Peyer's patch (tissue), 4 donors: ENCODE measurements around the gene RAB11FIP4. TPM values are rescaled to one million over a fixed set of nuclear protein-coding genes. Genes with fewer than 3 reads are reported as not detected.

Source experiments
- DNase-seq, 3 donors: peaks; one replicate each; pipeline ENCODE4 v3.0.0-alpha.2; 2017 to 2019
- H3K27ac ChIP-seq, 4 donors: fragments of 200-600 bp; sonication (generic); one replicate each; pipeline ENCODE4 v1.5.1; 2016 to 2019
- H3K27me3 ChIP-seq, 2 donors: fragments of 200-600 bp; sonication (generic); one replicate each; pipeline ENCODE4 v1.5.1; 2019
- H3K36me3 ChIP-seq, 3 donors: fragments of 200-600 bp; sonication (generic); one replicate each; pipeline ENCODE4 v1.5.1; 2016 to 2019
- H3K4me1 ChIP-seq, 4 donors: fragments of 200-600 bp; sonication (generic); one replicate each; pipeline ENCODE4 v1.5.1; 2016 to 2019
- H3K4me3 ChIP-seq, 4 donors: fragments of 200-600 bp; sonication (generic); 1 replicate in 3 of 4; 2 replicates in 1 of 4; pipeline ENCODE4 v1.5.1; 2016 to 2019; ENCODE audit warnings: mild to moderate bottlenecking in 1 of 4
- H3K9me3 ChIP-seq, 4 donors: fragments of 200-600 bp; sonication (generic); one replicate each; pipeline ENCODE4 v1.5.1; 2016 to 2019; ENCODE audit warnings: mild to moderate bottlenecking in 1 of 4
- CTCF ChIP-seq, 6 experiments: fragments of 450-650 bp in 4 of 6; fragments of 200-600 bp in 2 of 6; sonication (generic) in 1 of 6; IDR thresholded peaks; one replicate each; pipeline ENCODE4 v1.5.1; 2017 to 2019; ENCODE audit warnings: antibody characterized with exemption in 6 of 6, mild to moderate bottlenecking in 3 of 6, moderate library complexity in 1 of 6
- POLR2A ChIP-seq, 2 donors: fragments of 450-650 bp; IDR thresholded peaks; one replicate each; pipeline ENCODE4 v1.5.1; 2017; ENCODE audit warnings: antibody characterized with exemption in 2 of 2, mild to moderate bottlenecking in 2 of 2, moderate library complexity in 2 of 2
- total RNA-seq, 4 donors: library from RNA; depleted of rRNA; stranded (reverse); fragments of >200 nt; gene quantifications; one replicate each; pipeline ENCODE4 v1.1.0, GENCODE V29; 2016

RAB11FIP4 gene
- total RNA-seq, 4 donors from 2014 or later, result 52.8 to 69.3 (median 64.9) TPM

GRCh38 chr17:31479524-31479923 is 88.0 kb downstream of the RAB11FIP4 start:
- H3K4me3 ChIP-seq, result no peak overlapping the region

GRCh38 chr17:31480067-31480466 is 88.6 kb downstream of the RAB11FIP4 start:
- TF ChIP-seq CTCF (IDR thresholded peaks at IDR 0.05), result no peak
- no peak for TF ChIP-seq POLR2A (IDR thresholded peaks at IDR 0.05)
- Histone ChIP-seq H3K4me1 (no peaks in the 10 kb centered on the region), H3K36me3 (no peaks in the 10 kb centered on the region), H3K27ac (no peak overlapping the region), H3K27me3 (no peaks in the 10 kb centered on the region), H3K4me3 (no peak overlapping the region), H3K9me3 (no peaks in the 10 kb centered on the region)
- no peak for DNase-seq

More at GRCh38 chr17:31479524-31479923, 88.0 kb downstream of the RAB11FIP4 start:
- no peaks in the 10 kb centered on the region for H3K36me3 ChIP-seq
- DNase-seq, result no peak
- no peak overlapping the region for H3K27ac ChIP-seq
- H3K4me1 ChIP-seq, result no peaks in the 10 kb centered on the region
- no peak for TF ChIP-seq POLR2A (IDR thresholded peaks at IDR 0.05)
- TF ChIP-seq CTCF (IDR thresholded peaks at IDR 0.05), result no peak
- H3K9me3 ChIP-seq, result no peaks in the 10 kb centered on the region
- H3K27me3 ChIP-seq, result no peaks in the 10 kb centered on the region

- no peak for DNase-seq
- Histone ChIP-seq H3K4me3 (no peak overlapping the region), H3K27me3 (no peaks in the 10 kb centered on the region), H3K4me1 (no peaks in the 10 kb centered on the region), H3K36me3 (no peaks in the 10 kb centered on the region), H3K9me3 (no peaks in the 10 kb centered on the region), H3K27ac (no peak overlapping the region)
- no peak for TF ChIP-seq POLR2A (IDR thresholded peaks at IDR 0.05)
- TF ChIP-seq CTCF (IDR thresholded peaks at IDR 0.05), result no peak
Measured at GRCh38 chr17:31480904-31481782, 89.7 kb downstream of the RAB11FIP4 start.

- DNase-seq, result no peak
- Histone ChIP-seq H3K9me3 (no peaks in the 10 kb centered on the region), H3K27ac (no peak overlapping the region), H3K4me1 (peaks cover 0 to 2% (median 0%) of the 10 kb centered on the region in 4 donors), H3K4me3 (no peak overlapping the region), H3K27me3 (no peaks in the 10 kb centered on the region), H3K36me3 (no peaks in the 10 kb centered on the region)
- TF ChIP-seq CTCF (IDR thresholded peaks at IDR 0.05) (no peak), POLR2A (IDR thresholded peaks at IDR 0.05) (no peak)
Measured at GRCh38 chr17:31481783-31482081, 90.3 kb downstream of the RAB11FIP4 start.

- H3K27ac ChIP-seq, result no peak overlapping the region
- no peaks in the 10 kb centered on the region for H3K9me3 ChIP-seq
- H3K4me3 ChIP-seq, result no peak overlapping the region
- no peak for DNase-seq
- TF ChIP-seq POLR2A (IDR thresholded peaks at IDR 0.05), result no peak
- TF ChIP-seq CTCF (IDR thresholded peaks at IDR 0.05), result no peak
- H3K27me3 ChIP-seq, result no peaks in the 10 kb centered on the region
- no peaks in the 10 kb centered on the region for H3K36me3 ChIP-seq
- peaks cover 0 to 11% (median 5%) of the 10 kb centered on the region in 4 donors for H3K4me1 ChIP-seq
Measured at GRCh38 chr17:31484821-31485220, 93.3 kb downstream of the RAB11FIP4 start.
